K562 (cell line): ENCODE results near the gene HSPA4. TPM values are rescaled to one million over a fixed set of nuclear protein-coding genes. Genes with fewer than 3 reads are reported as not detected.

Experiments
- ATAC-seq: fragments of 200-7000 bp; cut with Tn5 transposase; 3 replicates; pipeline ENCODE4 v1.9.1; 2020; ENCODE audit warnings: moderate library complexity
- BruUV-seq: library from RNA; stranded (reverse); fragments of 400-500 nt; replicated peaks from 2 replicates; lab custom pipeline; 2021; lab: Mats Ljungman, UMichigan
- CTCF ChIA-PET: fragments of 300-600 bp; formaldehyde crosslinking; extraction: SDS; loops from one replicate; lab custom pipeline; 2021; ENCODE audit warnings: low intra/inter-chr PET ratio; lab: Yijun Ruan, JAX
- POLR2A ChIA-PET: fragments of 300-600, 350-650 bp; sonication (Branson Sonifier 250); formaldehyde crosslinking; extraction: SDS; loops from one replicate; lab custom pipeline; 2021; ENCODE audit warnings: antibody characterized with exemption, inconsistent platforms; lab: Yijun Ruan, JAX
- DNase-seq, 4 experiments: peaks; one replicate each; pipeline versions ENCODE4 v3.0.0 to v3.0.0-alpha.2; 2011 to 2018; ENCODE audit warnings: low spot score in 3 of 4, mixed read lengths in 3 of 4; ENCODE audit errors: extremely low read depth in 1 of 4
- FAIRE-seq: peaks from 2 replicates; lab custom pipeline; 2011; peaks lifted over from hg19 to GRCh38; lab: Jason Lieb, UNC
- H2AFZ ChIP-seq: 2 replicates; pipeline ENCODE4 v1.6.0; 2011; ENCODE audit warnings: low read depth, low read length, control low read depth, inconsistent platforms
- H3K27ac ChIP-seq: fragments of 200-600 bp; 3 replicates; pipeline ENCODE4 v1.8.0; 2011; ENCODE audit warnings: low read depth, mild to moderate bottlenecking, control low read depth, inconsistent platforms, low read length, moderate library complexity, mixed read lengths; ENCODE audit errors: extremely low read depth
- H3K27me3 ChIP-seq, 2 experiments: fragments of 300-600 bp in 1 of 2; 2 replicates in 1 of 2; 3 replicates in 1 of 2; pipeline versions ENCODE4 v1.6.0 to v1.8.0; 2011; ENCODE audit warnings: inconsistent platforms in 2 of 2, low read length in 2 of 2, mild to moderate bottlenecking in 1 of 2, mixed read lengths in 1 of 2, moderate library complexity in 1 of 2; ENCODE audit not compliant: control insufficient read depth in 2 of 2, insufficient read depth in 2 of 2
- H3K36me3 ChIP-seq: fragments of 300-600 bp; 3 replicates; pipeline ENCODE4 v1.8.0; 2011; ENCODE audit warnings: mild to moderate bottlenecking, low read length, inconsistent platforms; ENCODE audit not compliant: control insufficient read depth, insufficient read depth
- H3K4me1 ChIP-seq, 2 experiments: fragments of 200-600 bp in 1 of 2; replicated peaks in 1 of 2; 2 replicates in 1 of 2; 3 replicates in 1 of 2; pipeline versions ENCODE4 v1.5.1 to v1.8.0; 2011; ENCODE audit warnings: inconsistent platforms in 2 of 2, low read length in 2 of 2, mild to moderate bottlenecking in 1 of 2, mixed read lengths in 1 of 2, moderate library complexity in 1 of 2; ENCODE audit not compliant: control insufficient read depth in 2 of 2, insufficient read depth in 2 of 2
- H3K4me2 ChIP-seq: 2 replicates; pipeline ENCODE4 v1.6.1; 2011; ENCODE audit warnings: low read length, control low read depth, inconsistent platforms, mixed read lengths; ENCODE audit not compliant: insufficient read depth
- H3K4me3 ChIP-seq: fragments of 200-600 bp; sonication (generic), shearing (Covaris generic); 2 replicates; pipeline ENCODE4 v1.5.1; 2016; ENCODE audit warnings: control low read depth, inconsistent platforms
- H3K79me2 ChIP-seq: fragments of 200-600 bp; 3 replicates; pipeline ENCODE4 v1.8.0; 2011; ENCODE audit warnings: low read length, inconsistent platforms; ENCODE audit not compliant: control insufficient read depth, insufficient read depth
- H3K9ac ChIP-seq, 2 experiments: 2 replicates each; pipeline versions ENCODE4 v1.6.0 to v1.6.1; 2011; ENCODE audit warnings: low read depth in 2 of 2, low read length in 2 of 2, control low read depth in 1 of 2, inconsistent platforms in 1 of 2, mild to moderate bottlenecking in 1 of 2, mixed read lengths in 1 of 2; ENCODE audit not compliant: insufficient read depth in 1 of 2
- H3K9me1 ChIP-seq: one replicate; pipeline ENCODE4 v1.6.0; 2011; ENCODE audit warnings: inconsistent platforms, mild to moderate bottlenecking, low read length, moderate library complexity; ENCODE audit not compliant: control insufficient read depth, insufficient read depth
- H3K9me3 ChIP-seq: replicated peaks from 2 replicates; pipeline ENCODE4 v1.5.1; 2011; ENCODE audit warnings: low read depth, low read length, inconsistent platforms; ENCODE audit not compliant: control insufficient read depth, insufficient read depth
- H4K20me1 ChIP-seq: replicated peaks from 2 replicates; pipeline ENCODE4 v1.6.1; 2011; ENCODE audit warnings: low read length, inconsistent platforms, mixed read lengths; ENCODE audit not compliant: control insufficient read depth, insufficient read depth
- ETV6 ChIP-seq, 3 experiments: fragments of 150-350 bp in 1 of 3; sonication (generic) in 1 of 3; formaldehyde crosslinking in 1 of 3; IDR thresholded peaks; 2 replicates each; pipeline versions ENCODE4 v1.6.1 to v1.8.0; 2014 to 2022; ENCODE audit warnings: borderline replicate concordance in 2 of 3, low read depth in 2 of 3, antibody characterized with exemption in 1 of 3, low read length in 1 of 3, mild to moderate bottlenecking in 1 of 3, missing genetic modification reagents in 1 of 3
- NRF1 ChIP-seq, 2 experiments: fragments of 450-650 bp; IDR thresholded peaks in 1 of 2; conservative IDR thresholded peaks in 1 of 2; 2 replicates each; pipeline ENCODE4 v1.6.1; 2014; ENCODE audit warnings: mild to moderate bottlenecking in 2 of 2
- PHB2 ChIP-seq: fragments of 450-650 bp; IDR thresholded peaks from 2 replicates; pipeline ENCODE4 v1.6.1; 2017; ENCODE audit warnings: low read depth
- POLR2G ChIP-seq: fragments of 200-400 bp; formaldehyde crosslinking; IDR thresholded peaks from 2 replicates; pipeline ENCODE4 v1.6.1; 2017; ENCODE audit warnings: low read depth, mild to moderate bottlenecking, antibody characterized with exemption, low read length, moderate library complexity
- SP1 ChIP-seq: sonication (generic); formaldehyde crosslinking; IDR thresholded peaks from 2 replicates; pipeline ENCODE4 v1.8.1; 2022; ENCODE audit warnings: mild to moderate bottlenecking, missing genetic modification reagents
- YY1 ChIP-seq, 3 experiments: IDR thresholded peaks; 2 replicates each; pipeline ENCODE4 v1.6.1; 2011; ENCODE audit warnings: low read length in 2 of 3, mild to moderate bottlenecking in 2 of 3, moderate library complexity in 2 of 3, borderline replicate concordance in 1 of 3, control low read depth in 1 of 3, low read depth in 1 of 3; ENCODE audit not compliant: insufficient read depth in 3 of 3, insufficient replicate concordance in 2 of 3, control insufficient read depth in 1 of 3, insufficient read length in 1 of 3; ENCODE audit errors: extremely low read depth in 1 of 3
- WGBS: fragments of 100-300 bp; shearing (Covaris generic); methylation state at CpG from one replicate; pipeline ENCODE4 v1.1.6; 2016; ENCODE audit warnings: low coverage, mixed read lengths; ENCODE audit not compliant: insufficient coverage; ENCODE audit errors: missing lambda C conversion rate; 5-methylcytosine and 5-hydroxymethylcytosine counted together
- in situ Hi-C: fragments of 300-500 bp; cut with MboI; formaldehyde crosslinking; loops from 4 replicates; pipeline ENCODE4 v1.15.0; 2018; ENCODE audit warnings: inconsistent platforms, mixed read lengths
- intact Hi-C: fragments of 100-400 bp; cut with micrococcal nuclease; formaldehyde crosslinking; loops from 2 replicates; pipeline ENCODE4 v1.14.2; 2022
- polyA plus RNA-seq, 8 experiments: library from polyadenylated mRNA; depleted of rRNA in 4 of 8; stranded (reverse) in 5 of 8; unstranded in 3 of 8; fragments of >200 nt; fragmentation: Nextera tagmentation in 2 of 8; fragmentation: Illumina TruSeq in 1 of 8; extraction: Ambion mirVana in 2 of 8; extraction: Trizol in 1 of 8; gene quantifications; 2 replicates each; pipeline versions ENCODE4 v1.2.1 to v1.2.3, GENCODE V29; 2011 to 2014; ENCODE audit warnings: inconsistent platforms in 1 of 8, missing spikeins in 1 of 8
- total RNA-seq, 7 experiments: library from RNA; depleted of rRNA in 6 of 7; stranded (reverse); fragments of >200 nt in 6 of 7; fragmentation: Illumina TruSeq in 2 of 7; extraction: Trizol in 2 of 7; gene quantifications; 2 replicates each; pipeline versions ENCODE4 v1.2.1 to v1.2.3, GENCODE V29; 2011 to 2021; ENCODE audit warnings: low replicate concordance in 1 of 7
- TF ChIP-seq, protein P1 (sequence below): sonication (generic); formaldehyde crosslinking; IDR thresholded peaks from 2 replicates; pipeline ENCODE4 v1.8.0; 2022; ENCODE audit warnings: mild to moderate bottlenecking, missing genetic modification reagents
- TF ChIP-seq, protein P2 (sequence below): fragments of 450-650 bp; IDR thresholded peaks from 2 replicates; pipeline ENCODE4 v1.7.1; 2018; ENCODE audit warnings: mild to moderate bottlenecking, low read depth; ENCODE audit not compliant: partially characterized antibody

Gene HSPA4
- total and polyA plus RNA-seq, 9 of the 15 experiments (the other 6 are each of a cell fraction or from before 2014, with no cell fraction given), result 90.3 to 286 (median 148) TPM

DNA sequence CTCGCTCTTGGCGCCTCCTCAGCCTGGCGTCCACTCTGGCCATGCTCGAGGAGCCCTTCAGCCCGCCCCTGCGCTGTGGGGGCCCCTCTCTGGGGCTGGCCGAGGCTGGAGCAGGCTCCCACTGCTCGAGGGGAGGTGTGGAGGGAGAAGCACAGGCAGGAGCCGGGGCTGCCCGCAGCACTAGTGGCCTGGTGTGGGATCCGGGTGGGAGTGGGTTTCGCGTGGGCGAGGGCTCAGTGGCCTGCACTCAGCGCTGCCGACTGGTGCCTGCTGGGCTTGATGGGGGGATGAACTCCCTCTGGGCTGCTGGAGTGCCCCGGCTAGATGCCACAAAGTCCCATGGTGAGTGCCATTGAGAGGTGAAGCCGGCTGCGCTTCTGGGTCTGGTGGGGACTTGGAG, 4.4 kb upstream of the HSPA4 start:
- Histone ChIP-seq H3K4me2 (no peak overlapping the region), H4K20me1 (no peaks in the 10 kb centered on the region), H3K9me1 (no peaks in the 10 kb centered on the region), H3K27ac (no peak overlapping the region), H2AFZ (no peak overlapping the region), H3K79me2 (peaks cover 28% of the 10 kb centered on the region), H3K4me1 (peaks cover 10 to 21% of the 10 kb centered on the region in 2 experiments; a peak in 4 of 5 replicates), H3K4me3 (no peak overlapping the region), H3K36me3 (no peaks in the 10 kb centered on the region), H3K27me3 (no peaks in the 10 kb centered on the region), H3K9me3 (no peaks in the 10 kb centered on the region), H3K9ac (no peak overlapping the region)
- ChIA-PET POLR2A (interaction anchor here (1.2 to 2.2 kb wide), 3 partner anchors 13 to 16 kb away, joined by 4 to 7 read pairs (median 4); no protein-coding TSS in a partner anchor), CTCF (no interaction called here)
- TF ChIP-seq, protein P1, sequence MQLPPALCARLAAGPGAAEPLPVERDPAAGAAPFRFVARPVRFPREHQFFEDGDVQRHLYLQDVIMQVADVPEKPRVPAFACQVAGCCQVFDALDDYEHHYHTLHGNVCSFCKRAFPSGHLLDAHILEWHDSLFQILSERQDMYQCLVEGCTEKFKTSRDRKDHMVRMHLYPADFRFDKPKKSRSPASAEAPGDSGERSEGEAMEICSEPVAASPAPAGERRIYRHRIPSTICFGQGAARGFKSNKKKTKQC (CRISPR knock-in tag), result no peak
- TF ChIP-seq POLR2G, result 0 out of 2 replicates have a peak, but pooled peaks have one; percentile 26
- FAIRE-seq, result no peak
- no peak for ATAC-seq
- no peak for DNase-seq
- in situ Hi-C loops, result no loop called here
- BruUV-seq, result no TSS peak
- intact Hi-C loops, result no loop called here
- WGBS, result 84% methylated on average over 9 of the region's 19 CpGs

DNA sequence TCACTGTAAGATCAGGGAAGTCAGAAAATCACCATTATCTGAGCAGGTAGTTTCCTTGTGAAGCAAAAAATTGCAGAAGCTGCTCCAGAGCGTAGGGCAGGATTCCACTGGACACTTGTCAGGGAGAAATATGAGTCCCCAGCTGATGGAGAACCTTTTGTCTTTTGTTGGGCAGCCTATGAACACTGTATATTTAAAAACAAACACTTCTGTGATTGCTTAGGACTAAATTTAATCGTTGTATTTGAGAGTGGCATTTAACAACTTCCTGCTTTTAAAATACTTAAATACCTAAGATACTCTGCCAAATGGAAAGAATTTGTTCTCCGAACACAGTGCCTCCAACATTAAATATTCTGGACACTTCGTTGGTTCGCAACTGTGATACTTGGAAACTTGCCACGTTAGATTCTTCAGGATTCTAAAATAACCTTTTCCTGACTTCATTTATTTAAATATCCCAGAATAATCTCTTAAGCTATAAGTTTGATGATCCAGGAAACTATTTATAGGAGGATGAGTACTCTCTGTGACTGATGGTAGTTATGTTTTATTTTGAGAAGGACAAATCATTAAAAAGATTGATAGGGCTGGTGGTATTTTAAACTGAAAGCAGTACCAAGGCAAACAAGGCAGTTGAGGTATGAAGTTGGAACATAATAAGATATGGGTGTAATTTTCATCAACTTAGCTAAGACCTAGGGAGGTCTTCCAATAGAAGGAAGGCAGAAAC, 2.7 kb upstream of the HSPA4 start:
- Histone ChIP-seq H3K4me1 (peaks cover 17 to 24% of the 10 kb centered on the region in 2 experiments; a peak in 4 of 5 replicates), H3K27me3 (no peaks in the 10 kb centered on the region), H3K27ac (no peak overlapping the region), H2AFZ (no peak overlapping the region), H3K4me2 (peak overlapping the region; percentile 38), H3K9me1 (no peaks in the 10 kb centered on the region), H3K9ac (peak overlapping the region in 1 of 2 experiments; percentile 24; a peak in 1 of 4 replicates), H3K4me3 (no peak overlapping the region), H3K9me3 (no peaks in the 10 kb centered on the region), H3K79me2 (peaks cover 45% of the 10 kb centered on the region), H4K20me1 (peaks cover 11% of the 10 kb centered on the region), H3K36me3 (peaks cover 8% of the 10 kb centered on the region; the same call in 1 of the 3 replicates)
- TF ChIP-seq NRF1 (conservative IDR thresholded peaks at IDR 0.05 in 1 of 2, IDR thresholded peaks at IDR 0.05 in 1 of 2) (0 out of 4 replicates have a peak, but pooled peaks of 1 of the 2 experiments have one; percentile 19), PHB2 (no peak), YY1 (IDR thresholded peaks at IDR 0.05; ENCODE audit: borderline replicate concordance in 1 of 3, control insufficient read depth in 1 of 3, extremely low read depth in 1 of 3, insufficient read depth in 3 of 3, insufficient read length in 1 of 3, insufficient replicate concordance in 2 of 3, low read depth in 1 of 3, low read length in 2 of 3) (no peak), ETV6 (IDR thresholded peaks at IDR 0.05; ENCODE audit: borderline replicate concordance in 1 of 2, low read depth in 2 of 2, low read length in 1 of 2) (no peak), ETV6 (CRISPR knock-in tag; IDR thresholded peaks at IDR 0.05; ENCODE audit: borderline replicate concordance) (no peak), SP1 (CRISPR knock-in tag) (0 out of 2 replicates have a peak, but pooled peaks have one; percentile 24)
- TF ChIP-seq, protein P2, sequence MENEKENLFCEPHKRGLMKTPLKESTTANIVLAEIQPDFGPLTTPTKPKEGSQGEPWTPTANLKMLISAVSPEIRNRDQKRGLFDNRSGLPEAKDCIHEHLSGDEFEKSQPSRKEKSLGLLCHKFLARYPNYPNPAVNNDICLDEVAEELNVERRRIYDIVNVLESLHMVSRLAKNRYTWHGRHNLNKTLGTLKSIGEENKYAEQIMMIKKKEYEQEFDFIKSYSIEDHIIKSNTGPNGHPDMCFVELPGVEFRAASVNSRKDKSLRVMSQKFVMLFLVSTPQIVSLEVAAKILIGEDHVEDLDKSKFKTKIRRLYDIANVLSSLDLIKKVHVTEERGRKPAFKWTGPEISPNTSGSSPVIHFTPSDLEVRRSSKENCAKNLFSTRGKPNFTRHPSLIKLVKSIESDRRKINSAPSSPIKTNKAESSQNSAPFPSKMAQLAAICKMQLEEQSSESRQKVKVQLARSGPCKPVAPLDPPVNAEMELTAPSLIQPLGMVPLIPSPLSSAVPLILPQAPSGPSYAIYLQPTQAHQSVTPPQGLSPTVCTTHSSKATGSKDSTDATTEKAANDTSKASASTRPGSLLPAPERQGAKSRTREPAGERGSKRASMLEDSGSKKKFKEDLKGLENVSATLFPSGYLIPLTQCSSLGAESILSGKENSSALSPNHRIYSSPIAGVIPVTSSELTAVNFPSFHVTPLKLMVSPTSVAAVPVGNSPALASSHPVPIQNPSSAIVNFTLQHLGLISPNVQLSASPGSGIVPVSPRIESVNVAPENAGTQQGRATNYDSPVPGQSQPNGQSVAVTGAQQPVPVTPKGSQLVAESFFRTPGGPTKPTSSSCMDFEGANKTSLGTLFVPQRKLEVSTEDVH, result no peak
- BruUV-seq, result no TSS peak
- WGBS, result 73% methylated on average over 6 of the region's 6 CpGs
- POLR2A ChIA-PET, result interaction anchor here (1.7 to 3.5 kb wide), 3 partner anchors 11 to 16 kb away, joined by 4 to 24 read pairs (median 5); no protein-coding TSS in a partner anchor
- ATAC-seq (no peak), FAIRE-seq (no peak), DNase-seq (no peak)
- CTCF ChIA-PET, result no interaction called here
- intact Hi-C loops, result no loop called here
- in situ Hi-C loops, result no loop called here
